ENCODE results near the gene ARHGEF7.

The ARHGEF7 gene

DNA sequence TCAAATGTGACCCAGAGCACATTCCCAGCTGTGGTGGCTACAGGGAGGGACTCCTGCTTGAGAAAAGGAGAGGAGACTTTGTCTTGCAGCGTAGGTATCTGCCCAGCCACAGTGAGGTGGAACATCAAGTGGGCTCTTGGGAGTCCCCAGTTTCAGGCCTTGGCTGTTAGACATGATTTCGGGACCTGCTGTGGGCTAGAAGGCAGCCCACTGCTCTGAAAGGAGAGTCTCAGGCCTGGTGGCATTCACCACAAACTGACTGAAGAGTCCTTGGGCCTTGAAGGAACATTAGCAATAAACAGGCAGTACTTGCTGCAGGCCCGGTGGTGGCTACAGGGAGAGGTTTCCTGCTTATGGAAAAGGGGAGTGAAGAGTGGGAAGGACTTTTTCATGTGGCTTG, 143.5 kb downstream of the ARHGEF7 start:
- no peak overlapping the region for H3K4me3 ChIP-seq (ENCODE audit: low read depth, low read length)
- H3K27me3 ChIP-seq, result no peaks in the 10 kb centered on the region
- peaks cover 18% of the 10 kb centered on the region for H3K36me3 ChIP-seq
- no peaks in the 10 kb centered on the region; the same call in 1 of the 2 replicates for H3K9me3 ChIP-seq
- H3K4me1 ChIP-seq, result no peaks in the 10 kb centered on the region; the same call in 1 of the 2 replicates
- TF ChIP-seq, protein P1, sequence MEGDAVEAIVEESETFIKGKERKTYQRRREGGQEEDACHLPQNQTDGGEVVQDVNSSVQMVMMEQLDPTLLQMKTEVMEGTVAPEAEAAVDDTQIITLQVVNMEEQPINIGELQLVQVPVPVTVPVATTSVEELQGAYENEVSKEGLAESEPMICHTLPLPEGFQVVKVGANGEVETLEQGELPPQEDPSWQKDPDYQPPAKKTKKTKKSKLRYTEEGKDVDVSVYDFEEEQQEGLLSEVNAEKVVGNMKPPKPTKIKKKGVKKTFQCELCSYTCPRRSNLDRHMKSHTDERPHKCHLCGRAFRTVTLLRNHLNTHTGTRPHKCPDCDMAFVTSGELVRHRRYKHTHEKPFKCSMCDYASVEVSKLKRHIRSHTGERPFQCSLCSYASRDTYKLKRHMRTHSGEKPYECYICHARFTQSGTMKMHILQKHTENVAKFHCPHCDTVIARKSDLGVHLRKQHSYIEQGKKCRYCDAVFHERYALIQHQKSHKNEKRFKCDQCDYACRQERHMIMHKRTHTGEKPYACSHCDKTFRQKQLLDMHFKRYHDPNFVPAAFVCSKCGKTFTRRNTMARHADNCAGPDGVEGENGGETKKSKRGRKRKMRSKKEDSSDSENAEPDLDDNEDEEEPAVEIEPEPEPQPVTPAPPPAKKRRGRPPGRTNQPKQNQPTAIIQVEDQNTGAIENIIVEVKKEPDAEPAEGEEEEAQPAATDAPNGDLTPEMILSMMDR (IDR thresholded peaks at IDR 0.05; ENCODE audit: low read depth, low read length), result no peak
- DNase-seq, result no peak

DNA sequence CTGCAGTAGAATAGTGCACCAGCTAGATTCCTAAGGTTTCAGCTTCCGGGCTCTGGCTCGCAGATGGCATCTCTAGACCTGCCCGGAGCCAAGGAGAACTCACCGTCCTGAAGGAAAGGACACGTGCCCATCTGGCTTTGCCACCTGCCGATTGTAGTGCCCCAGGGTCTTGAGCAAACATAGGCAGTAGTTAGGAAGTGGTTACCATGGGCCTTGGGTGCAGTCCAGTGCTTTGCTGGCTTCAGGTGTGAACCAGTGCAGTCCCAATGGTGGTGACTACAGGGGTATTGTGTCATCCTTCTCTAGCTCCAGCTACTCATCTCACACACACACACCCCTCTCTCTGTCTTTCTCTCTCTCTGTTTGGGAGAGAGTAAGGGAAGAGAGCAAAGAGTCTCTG, 143.9 kb downstream of the ARHGEF7 start:
- TF ChIP-seq, protein P1 (IDR thresholded peaks at IDR 0.05; ENCODE audit: low read depth, low read length), result no peak
- H3K4me1 ChIP-seq, result no peaks in the 10 kb centered on the region; the same call in 1 of the 2 replicates
- no peak overlapping the region for H3K4me3 ChIP-seq (ENCODE audit: low read depth, low read length)
- peaks cover 16% of the 10 kb centered on the region for H3K36me3 ChIP-seq
- H3K27me3 ChIP-seq, result no peaks in the 10 kb centered on the region
- DNase-seq, result no peak
- H3K9me3 ChIP-seq, result no peaks in the 10 kb centered on the region; the same call in 1 of the 2 replicates

DNA sequence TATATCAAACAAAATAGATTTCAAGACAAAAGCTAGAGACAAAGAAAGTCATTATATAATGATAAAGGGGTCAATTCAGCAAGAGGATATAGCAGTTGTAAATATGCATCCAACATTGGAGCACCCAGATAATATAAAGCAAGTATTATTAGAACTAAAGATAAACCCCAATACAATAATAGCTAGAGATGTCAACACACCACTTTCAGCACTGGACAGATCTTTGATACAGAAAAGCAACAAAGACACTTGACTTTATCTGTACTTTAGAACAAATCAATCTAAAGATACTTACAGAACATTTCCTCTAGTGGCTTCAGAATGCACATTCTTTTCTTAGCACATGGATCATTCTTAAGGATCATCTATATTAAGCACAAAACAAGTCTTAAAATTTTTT, 146.2 kb downstream of the ARHGEF7 start:
- H3K4me1 ChIP-seq, result no peaks in the 10 kb centered on the region; the same call in 1 of the 2 replicates
- TF ChIP-seq, protein P1 (IDR thresholded peaks at IDR 0.05; ENCODE audit: low read depth, low read length), result no peak
- no peaks in the 10 kb centered on the region; the same call in 1 of the 2 replicates for H3K9me3 ChIP-seq
- no peak for DNase-seq
- peaks cover 16% of the 10 kb centered on the region for H3K36me3 ChIP-seq
- H3K27me3 ChIP-seq, result no peaks in the 10 kb centered on the region
- no peak overlapping the region for H3K4me3 ChIP-seq (ENCODE audit: low read depth, low read length)

DNA sequence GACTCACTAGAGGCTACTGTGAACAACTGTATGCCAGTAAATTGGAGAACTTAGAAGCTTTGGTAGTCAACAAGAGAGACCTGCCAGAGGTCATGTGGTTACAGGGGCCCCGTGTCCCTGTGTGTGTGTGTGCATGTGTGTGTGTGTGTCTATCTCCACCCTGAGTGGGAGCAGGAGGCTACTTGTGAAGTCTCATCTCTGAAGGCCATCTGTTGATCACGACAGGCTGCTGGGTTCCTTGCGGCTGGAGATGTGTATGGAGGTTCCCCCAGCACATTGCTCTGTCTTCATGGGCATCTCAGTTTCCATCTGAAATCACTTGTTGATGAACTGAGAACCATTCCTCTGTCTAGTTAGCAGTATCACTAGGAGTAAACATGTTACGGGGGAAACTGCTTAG, 147.2 kb downstream of the ARHGEF7 start:
- H3K4me1 ChIP-seq, result no peaks in the 10 kb centered on the region; the same call in 1 of the 2 replicates
- no peaks in the 10 kb centered on the region; the same call in 1 of the 2 replicates for H3K9me3 ChIP-seq
- peaks cover 16% of the 10 kb centered on the region for H3K36me3 ChIP-seq
- TF ChIP-seq, protein P1 (IDR thresholded peaks at IDR 0.05; ENCODE audit: low read depth, low read length), result no peak
- DNase-seq, result no peak
- no peaks in the 10 kb centered on the region for H3K27me3 ChIP-seq
- H3K4me3 ChIP-seq (ENCODE audit: low read depth, low read length), result no peak overlapping the region

DNA sequence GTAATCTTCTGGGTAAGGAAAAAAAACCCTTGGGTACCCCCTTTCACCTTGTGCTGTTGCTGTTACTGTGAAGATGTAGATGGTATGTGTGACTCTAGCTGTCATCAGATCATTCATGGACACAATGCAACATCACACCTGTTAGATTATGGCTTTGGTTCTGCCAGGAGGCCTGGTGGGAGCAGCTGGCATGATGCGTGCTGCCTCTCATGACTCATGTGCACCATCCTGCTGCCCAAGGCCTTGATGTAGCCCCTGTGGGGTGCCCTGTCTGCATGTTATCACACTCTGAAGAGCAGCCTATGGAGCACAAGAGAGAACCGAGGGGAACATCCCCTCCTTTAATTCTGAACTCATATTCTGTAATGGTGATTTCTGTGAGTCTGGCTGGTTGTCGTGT, 147.6 kb downstream of the ARHGEF7 start:
- Histone ChIP-seq H3K9me3 (no peaks in the 10 kb centered on the region; the same call in 1 of the 2 replicates), H3K27me3 (no peaks in the 10 kb centered on the region), H3K4me3 (ENCODE audit: low read depth, low read length) (no peak overlapping the region), H3K4me1 (no peaks in the 10 kb centered on the region), H3K36me3 (peaks cover 12% of the 10 kb centered on the region)
- TF ChIP-seq, protein P1 (IDR thresholded peaks at IDR 0.05; ENCODE audit: low read depth, low read length), result no peak
- no peak for DNase-seq

DNA sequence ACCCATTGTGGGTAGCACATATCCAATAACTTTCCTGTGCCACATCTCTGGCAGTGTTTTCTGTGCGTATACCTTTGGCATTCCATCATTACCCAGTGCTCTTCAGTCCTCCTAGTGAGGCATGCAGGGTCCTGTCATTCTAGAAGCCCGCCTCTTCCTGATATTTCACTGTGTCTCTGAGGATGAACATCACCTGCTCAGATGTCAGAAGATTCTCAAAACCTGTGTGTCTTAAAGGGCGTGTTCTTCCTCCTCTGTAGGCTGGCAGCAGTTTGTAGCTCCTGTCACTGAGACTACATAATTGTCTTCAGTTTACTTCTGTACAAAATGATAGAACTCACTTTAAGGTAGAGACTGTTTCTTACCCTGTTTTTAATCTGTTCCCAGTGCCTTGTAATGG, 148.5 kb downstream of the ARHGEF7 start:
- Histone ChIP-seq H3K36me3 (peaks cover 8% of the 10 kb centered on the region), H3K4me3 (ENCODE audit: low read depth, low read length) (no peak overlapping the region), H3K27me3 (no peaks in the 10 kb centered on the region), H3K4me1 (no peaks in the 10 kb centered on the region), H3K9me3 (no peaks in the 10 kb centered on the region; the same call in 1 of the 2 replicates)
- TF ChIP-seq, protein P1 (IDR thresholded peaks at IDR 0.05; ENCODE audit: low read depth, low read length), result no peak
- DNase-seq, result no peak

Measured in BE2C (cell line).